ENCODE measurements around the gene KRTAP6-1.

The KRTAP6-1 gene

GRCh38 chr21:30613836-30614235 lies at the start of gene KRTAP6-1:
KRTAP6-1 (minus strand) TSS chr21:30613930; CDS start chr21:30613904, 26 bp downstream.
- DNase-seq: no peak
- no peak for TF ChIP-seq GATA1 (IDR thresholded peaks at IDR 0.05; ENCODE audit: low read depth, low read length)
- TF ChIP-seq POLR2A (IDR thresholded peaks at IDR 0.05; ENCODE audit: low read length): no peak

GRCh38 chr21:30652891-30653290 lies 39.2 kb upstream of the KRTAP6-1 start:
- TF ChIP-seq GATA1 (IDR thresholded peaks at IDR 0.05; ENCODE audit: low read depth, low read length) (no peak), POLR2A (IDR thresholded peaks at IDR 0.05; ENCODE audit: low read length) (no peak)
- no peak for DNase-seq

GRCh38 chr21:30646904-30647414 lies 33.2 kb upstream of the KRTAP6-1 start:
- DNase-seq: no peak
- no peak for TF ChIP-seq POLR2A (IDR thresholded peaks at IDR 0.05; ENCODE audit: low read length)
- TF ChIP-seq GATA1 (IDR thresholded peaks at IDR 0.05; ENCODE audit: low read depth, low read length): no peak

- DNase-seq: no peak
- TF ChIP-seq POLR2A (IDR thresholded peaks at IDR 0.05; ENCODE audit: low read length) (no peak), GATA1 (IDR thresholded peaks at IDR 0.05; ENCODE audit: low read depth, low read length) (no peak)
Measured at GRCh38 chr21:30642564-30642963, 28.8 kb upstream of the KRTAP6-1 start, which contains the start of gene KRTAP20-3. KRTAP20-3 (plus strand) TSS chr21:30642864.

GRCh38 chr21:30638686-30639085 lies 25.0 kb upstream of the KRTAP6-1 start:
- TF ChIP-seq GATA1 (IDR thresholded peaks at IDR 0.05; ENCODE audit: low read depth, low read length): no peak
- no peak for DNase-seq

GRCh38 chr21:30634906-30635305 lies 21.2 kb upstream of the KRTAP6-1 start, which contains the start of gene KRTAP20-2:
KRTAP20-2 (plus strand) TSS chr21:30635206; CDS start chr21:30635264, 58 bp downstream.
- no peak for DNase-seq
- TF ChIP-seq POLR2A (IDR thresholded peaks at IDR 0.05; ENCODE audit: low read length) (no peak), GATA1 (IDR thresholded peaks at IDR 0.05; ENCODE audit: low read depth, low read length) (no peak)

GRCh38 chr21:30629200-30629599 lies 15.5 kb upstream of the KRTAP6-1 start:
- DNase-seq: no peak
- TF ChIP-seq GATA1 (IDR thresholded peaks at IDR 0.05; ENCODE audit: low read depth, low read length) (no peak), POLR2A (IDR thresholded peaks at IDR 0.05; ENCODE audit: low read length) (no peak)

- no peak for DNase-seq
- TF ChIP-seq GATA1 (IDR thresholded peaks at IDR 0.05; ENCODE audit: low read depth, low read length) (no peak), POLR2A (IDR thresholded peaks at IDR 0.05; ENCODE audit: low read length) (no peak)
Measured at GRCh38 chr21:30628109-30628508, 14.4 kb upstream of the KRTAP6-1 start.

- TF ChIP-seq GATA1 (IDR thresholded peaks at IDR 0.05; ENCODE audit: low read depth, low read length) (no peak), POLR2A (IDR thresholded peaks at IDR 0.05; ENCODE audit: low read length) (no peak)
- DNase-seq: no peak
Measured at GRCh38 chr21:30625449-30626165, 11.9 kb upstream of the KRTAP6-1 start.

GRCh38 chr21:30623362-30623761 lies 9.6 kb upstream of the KRTAP6-1 start:
- no peak for TF ChIP-seq POLR2A (IDR thresholded peaks at IDR 0.05; ENCODE audit: low read length)
- no peak for TF ChIP-seq GATA1 (IDR thresholded peaks at IDR 0.05; ENCODE audit: low read depth, low read length)
- DNase-seq: no peak

- TF ChIP-seq GATA1 (IDR thresholded peaks at IDR 0.05; ENCODE audit: low read depth, low read length) (no peak), POLR2A (IDR thresholded peaks at IDR 0.05; ENCODE audit: low read length) (no peak)
- no peak for DNase-seq
Measured at GRCh38 chr21:30620522-30620921, 6.8 kb upstream of the KRTAP6-1 start, which contains the start of gene KRTAP20-4. KRTAP20-4 (plus strand) TSS chr21:30620627.

GRCh38 chr21:30620080-30620479 lies 6.3 kb upstream of the KRTAP6-1 start:
- TF ChIP-seq POLR2A (IDR thresholded peaks at IDR 0.05; ENCODE audit: low read length) (no peak), GATA1 (IDR thresholded peaks at IDR 0.05; ENCODE audit: low read depth, low read length) (no peak)
- no peak for DNase-seq

- no peak for TF ChIP-seq GATA1 (IDR thresholded peaks at IDR 0.05; ENCODE audit: low read depth, low read length)
- TF ChIP-seq POLR2A (IDR thresholded peaks at IDR 0.05; ENCODE audit: low read length): no peak
- no peak for DNase-seq
Measured at GRCh38 chr21:30616125-30616524, 2.4 kb upstream of the KRTAP6-1 start, which contains the start of gene KRTAP20-1. KRTAP20-1 (plus strand) TSS chr21:30616425; CDS start chr21:30616455, 30 bp downstream.

GRCh38 chr21:30615199-30615598 lies 1.5 kb upstream of the KRTAP6-1 start:
- TF ChIP-seq GATA1 (IDR thresholded peaks at IDR 0.05; ENCODE audit: low read depth, low read length): no peak
- TF ChIP-seq POLR2A (IDR thresholded peaks at IDR 0.05; ENCODE audit: low read length): no peak
- no peak for DNase-seq

- no peak for DNase-seq
- no peak for TF ChIP-seq GATA1 (IDR thresholded peaks at IDR 0.05; ENCODE audit: low read depth, low read length)
- no peak for TF ChIP-seq POLR2A (IDR thresholded peaks at IDR 0.05; ENCODE audit: low read length)
Measured at GRCh38 chr21:30612132-30612531, 1.6 kb downstream of the KRTAP6-1 start.

All from erythroblast (primary cell).